ENCODE results near the gene VIM.

The VIM gene

DNA sequence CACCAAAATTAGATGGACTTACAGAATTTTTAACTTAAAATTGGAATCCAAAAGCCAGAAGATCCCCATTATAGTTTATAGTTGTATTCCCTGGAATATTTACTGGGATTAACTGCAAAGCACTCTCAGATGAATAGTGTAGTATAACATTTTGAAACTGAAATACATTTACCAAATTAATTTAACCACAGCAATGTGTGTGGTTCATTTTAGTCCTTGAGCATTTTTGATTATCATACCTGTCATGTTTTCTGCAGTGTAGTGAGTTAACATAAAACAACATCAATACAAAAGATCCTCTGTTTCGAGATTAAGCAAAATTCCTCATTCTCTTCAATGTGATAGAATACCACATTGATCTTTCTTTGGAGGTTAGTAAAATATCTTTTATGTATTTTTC is 3.7 kb downstream of the VIM start:
- in situ Hi-C loops (cut with MboI; ENCODE audit: low sequenced_read_pairs): no loop called here

DNA sequence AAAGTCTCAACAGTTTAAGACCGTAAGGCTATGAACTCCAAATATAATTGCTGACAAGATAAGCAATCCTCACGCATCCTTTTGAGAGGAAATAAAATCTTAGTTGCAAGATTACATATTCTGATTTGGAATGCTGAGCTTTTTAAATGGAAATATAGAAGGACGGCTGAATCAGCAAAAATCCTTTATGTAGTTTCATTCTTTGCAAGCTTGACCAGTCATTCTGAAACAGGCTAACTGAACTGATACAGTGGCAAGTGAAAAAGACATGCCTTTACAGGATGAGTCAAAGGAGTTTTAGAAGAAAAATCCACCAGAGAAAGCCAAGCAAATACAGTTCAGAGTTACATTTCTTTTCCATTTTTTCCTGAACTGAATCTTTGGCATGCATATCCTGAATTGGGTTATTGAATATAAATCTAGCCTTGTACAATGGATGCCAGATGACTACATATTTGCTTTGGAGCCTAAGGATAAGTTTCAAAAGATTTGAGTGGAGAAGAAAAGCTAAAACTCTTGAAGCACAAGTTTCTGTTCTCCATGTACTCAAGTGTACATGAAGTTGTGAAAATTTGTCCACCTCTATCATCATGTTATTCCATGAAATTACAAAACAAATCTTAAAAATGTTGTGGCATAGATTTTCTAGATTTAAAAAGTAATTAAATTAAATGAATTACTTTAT is 4.4 kb downstream of the VIM start:
- in situ Hi-C loops (cut with MboI; ENCODE audit: low sequenced_read_pairs): no loop called here

DNA sequence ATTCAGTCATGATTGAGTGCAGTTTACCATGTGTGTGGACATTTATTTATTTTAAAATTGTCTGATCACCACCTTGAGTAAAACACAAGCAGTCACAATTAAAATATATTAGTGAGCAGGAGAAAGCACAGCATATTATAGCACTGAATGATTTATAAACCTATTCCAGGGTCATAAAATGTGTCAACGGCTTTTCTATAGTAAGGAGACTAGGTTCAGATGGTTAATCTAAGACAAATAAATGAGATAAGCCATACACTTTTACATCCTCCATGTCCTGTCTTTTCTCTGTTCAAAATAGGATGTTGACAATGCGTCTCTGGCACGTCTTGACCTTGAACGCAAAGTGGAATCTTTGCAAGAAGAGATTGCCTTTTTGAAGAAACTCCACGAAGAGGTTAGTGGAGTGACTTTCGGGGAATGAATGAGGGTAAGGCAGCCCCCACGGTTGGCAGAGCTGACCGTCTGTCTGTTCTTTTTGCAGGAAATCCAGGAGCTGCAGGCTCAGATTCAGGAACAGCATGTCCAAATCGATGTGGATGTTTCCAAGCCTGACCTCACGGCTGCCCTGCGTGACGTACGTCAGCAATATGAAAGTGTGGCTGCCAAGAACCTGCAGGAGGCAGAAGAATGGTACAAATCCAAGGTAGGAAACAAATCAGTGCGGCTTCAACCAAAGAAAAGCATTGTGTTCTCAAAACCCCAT is 5.4 kb downstream of the VIM start:
- in situ Hi-C loops (cut with MboI; ENCODE audit: low sequenced_read_pairs): no loop called here

DNA sequence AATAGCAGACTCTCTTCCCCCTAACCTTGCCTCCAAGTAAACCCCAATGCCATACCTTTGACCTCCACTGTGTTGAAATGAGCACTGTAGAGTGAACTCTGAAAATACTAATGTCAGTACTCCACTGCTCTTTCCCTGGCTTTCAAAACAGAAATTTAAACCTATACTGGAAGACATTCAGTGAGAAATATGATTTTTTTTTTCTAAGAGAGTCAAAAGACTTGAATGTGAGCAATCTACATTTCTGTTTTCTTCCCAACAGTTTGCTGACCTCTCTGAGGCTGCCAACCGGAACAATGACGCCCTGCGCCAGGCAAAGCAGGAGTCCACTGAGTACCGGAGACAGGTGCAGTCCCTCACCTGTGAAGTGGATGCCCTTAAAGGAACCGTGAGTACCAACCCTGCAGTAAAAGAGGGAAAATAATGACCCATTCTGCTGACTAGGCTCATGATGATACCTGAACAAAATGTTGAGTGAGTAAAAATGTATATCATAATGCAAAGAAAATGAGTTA is 6.4 kb downstream of the VIM start:
- in situ Hi-C loops (cut with MboI; ENCODE audit: low sequenced_read_pairs): no loop called here

DNA sequence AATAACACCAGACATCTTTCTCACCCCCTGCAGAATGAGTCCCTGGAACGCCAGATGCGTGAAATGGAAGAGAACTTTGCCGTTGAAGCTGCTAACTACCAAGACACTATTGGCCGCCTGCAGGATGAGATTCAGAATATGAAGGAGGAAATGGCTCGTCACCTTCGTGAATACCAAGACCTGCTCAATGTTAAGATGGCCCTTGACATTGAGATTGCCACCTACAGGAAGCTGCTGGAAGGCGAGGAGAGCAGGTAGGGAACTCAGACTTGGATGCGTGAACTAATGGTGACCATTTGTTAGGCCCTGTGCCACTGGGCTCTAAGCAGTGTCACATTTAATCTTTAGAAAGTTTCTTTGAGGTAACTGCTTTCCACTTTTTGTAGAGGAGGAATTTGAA is 7.1 kb downstream of the VIM start:
- in situ Hi-C loops (cut with MboI; ENCODE audit: low sequenced_read_pairs): no loop called here

DNA sequence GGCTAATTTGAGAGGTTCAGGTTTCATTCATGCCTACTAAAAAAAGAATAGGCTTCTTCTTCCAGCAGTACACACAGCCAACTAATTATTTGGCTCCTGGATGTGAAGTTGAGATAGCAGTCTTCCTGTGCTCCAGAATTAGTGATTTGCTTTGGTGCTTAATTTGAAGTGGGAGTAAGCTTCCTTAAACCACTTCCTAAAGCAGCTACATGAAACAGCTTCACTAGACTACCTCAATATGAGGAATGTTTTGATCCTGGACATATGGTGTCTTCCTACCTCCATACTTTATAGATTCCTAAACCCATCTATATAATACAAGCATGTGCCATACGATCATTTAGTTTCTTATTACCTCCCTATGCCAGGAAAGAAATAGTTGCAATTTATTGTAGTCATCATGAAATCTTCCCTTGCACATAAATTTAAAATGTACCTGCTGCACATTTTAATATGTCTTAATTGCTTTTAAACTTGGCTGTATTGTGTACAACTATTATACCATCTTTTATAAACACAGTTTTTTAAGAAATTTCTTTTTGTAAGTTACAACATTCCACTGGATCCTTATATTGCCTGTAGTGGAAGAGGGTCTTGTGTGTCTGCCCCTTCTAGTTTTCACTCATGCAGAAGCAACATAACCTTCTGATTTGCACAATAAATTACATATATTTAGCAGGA is 8.6 kb downstream of the VIM start:
- in situ Hi-C loops (cut with MboI; ENCODE audit: low sequenced_read_pairs): no loop called here

DNA sequence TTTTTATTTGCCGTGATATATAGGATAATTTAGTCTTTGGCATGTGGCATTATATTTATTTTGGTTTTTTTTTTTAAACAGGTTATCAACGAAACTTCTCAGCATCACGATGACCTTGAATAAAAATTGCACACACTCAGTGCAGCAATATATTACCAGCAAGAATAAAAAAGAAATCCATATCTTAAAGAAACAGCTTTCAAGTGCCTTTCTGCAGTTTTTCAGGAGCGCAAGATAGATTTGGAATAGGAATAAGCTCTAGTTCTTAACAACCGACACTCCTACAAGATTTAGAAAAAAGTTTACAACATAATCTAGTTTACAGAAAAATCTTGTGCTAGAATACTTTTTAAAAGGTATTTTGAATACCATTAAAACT is 9.1 kb downstream of the VIM start:
- in situ Hi-C loops (cut with MboI; ENCODE audit: low sequenced_read_pairs): no loop called here

DNA sequence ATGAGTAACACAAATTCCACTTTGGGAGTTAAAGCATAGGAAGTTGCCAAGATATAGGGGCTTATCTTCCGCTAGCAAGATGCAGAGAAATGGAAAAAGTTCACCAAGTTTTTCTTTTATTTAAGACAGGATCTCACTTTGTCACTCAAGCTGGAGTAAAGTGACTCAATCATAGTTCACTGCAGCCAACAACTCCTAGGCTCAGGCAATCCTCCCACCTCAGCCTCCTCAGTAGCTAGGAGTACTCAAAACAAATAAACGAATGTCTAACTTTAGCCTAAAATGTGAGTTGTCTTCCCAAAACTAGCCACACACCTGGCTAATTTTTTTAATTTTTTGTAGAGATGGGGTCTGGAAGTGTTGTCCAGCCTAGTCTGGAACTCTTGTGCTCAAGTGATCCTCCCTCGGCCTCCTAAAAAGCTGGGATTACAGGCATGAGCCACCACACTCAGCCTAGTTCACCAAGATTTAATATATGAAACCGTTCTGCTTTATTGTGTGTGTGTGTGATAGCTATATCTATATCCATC is 9.9 kb downstream of the VIM start:
- in situ Hi-C loops (cut with MboI; ENCODE audit: low sequenced_read_pairs): no loop called here

DNA sequence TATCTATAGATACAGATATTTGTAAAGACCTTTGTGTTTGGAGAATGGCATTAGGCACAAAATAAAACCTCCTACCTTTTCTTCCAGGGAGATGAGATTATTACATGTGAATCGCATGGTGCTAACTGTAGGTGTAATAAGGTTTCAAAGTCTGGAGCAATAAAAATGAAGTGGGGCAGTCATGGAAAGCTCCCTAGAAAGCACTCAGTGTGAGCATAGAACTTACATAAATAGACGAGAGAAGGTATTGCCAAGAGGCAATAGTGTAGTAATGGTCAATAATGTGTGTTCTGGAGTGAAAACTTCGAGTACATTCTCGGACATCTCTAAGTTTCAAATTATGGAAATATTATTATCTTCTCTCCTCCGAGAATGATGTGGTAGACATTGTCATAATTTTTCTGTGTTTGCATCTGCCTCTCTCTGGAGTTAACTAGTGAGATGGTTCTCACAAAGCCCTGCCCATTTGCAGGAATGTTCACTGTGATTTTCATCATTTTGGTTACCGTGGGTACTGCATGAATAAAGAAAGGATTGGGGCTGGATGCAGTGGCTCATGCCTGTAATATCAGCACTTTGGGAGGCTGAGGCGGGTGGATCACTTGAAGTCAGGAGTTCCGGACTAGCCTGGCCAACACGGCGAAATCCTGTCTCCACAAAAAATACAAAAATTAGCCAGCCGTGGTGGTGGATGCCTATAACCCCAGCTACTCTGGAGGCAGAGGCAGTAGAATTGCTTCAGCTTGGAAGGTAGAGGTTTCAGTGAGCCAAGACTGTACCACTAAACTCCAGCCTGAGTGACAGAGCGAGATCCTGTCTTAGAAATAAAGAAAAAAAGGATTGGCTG is 10.6 kb downstream of the VIM start:
- in situ Hi-C loops (cut with MboI; ENCODE audit: low sequenced_read_pairs): no loop called here

DNA sequence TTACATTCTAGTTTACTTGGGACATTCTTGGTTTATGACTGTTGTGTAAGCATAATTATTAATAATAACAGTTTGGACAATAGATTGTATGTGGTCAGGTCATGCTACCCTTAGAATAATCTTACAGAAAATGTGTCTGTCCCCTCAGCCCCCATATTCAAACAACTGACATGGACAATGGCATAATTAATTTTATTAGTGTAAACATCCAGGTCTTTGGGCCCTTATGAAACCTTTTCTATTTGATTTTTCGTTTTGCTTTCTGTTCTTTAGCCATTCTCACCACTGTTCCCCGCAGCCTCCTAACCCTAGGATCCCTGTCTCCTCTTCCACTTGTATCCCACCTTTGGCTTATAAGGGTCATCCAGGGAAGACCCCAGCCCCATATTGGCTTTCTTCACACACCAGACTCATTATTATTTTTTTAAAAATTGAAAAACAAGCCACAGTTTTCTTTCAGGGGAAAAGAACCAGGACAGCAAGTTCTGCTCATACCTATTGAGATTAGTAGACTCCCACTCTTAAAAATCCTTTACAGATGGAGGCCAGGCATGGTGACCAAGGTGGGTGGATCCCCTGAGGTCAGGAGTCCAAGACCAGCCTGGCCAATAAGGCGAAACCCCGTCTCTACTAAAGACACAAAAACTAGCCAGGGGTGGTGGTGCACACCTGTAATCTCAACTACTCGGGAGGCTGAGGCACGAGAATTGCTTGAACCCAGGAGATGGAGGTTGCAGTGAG is 11.5 kb downstream of the VIM start:
- in situ Hi-C loops (cut with MboI; ENCODE audit: low sequenced_read_pairs): no loop called here

DNA sequence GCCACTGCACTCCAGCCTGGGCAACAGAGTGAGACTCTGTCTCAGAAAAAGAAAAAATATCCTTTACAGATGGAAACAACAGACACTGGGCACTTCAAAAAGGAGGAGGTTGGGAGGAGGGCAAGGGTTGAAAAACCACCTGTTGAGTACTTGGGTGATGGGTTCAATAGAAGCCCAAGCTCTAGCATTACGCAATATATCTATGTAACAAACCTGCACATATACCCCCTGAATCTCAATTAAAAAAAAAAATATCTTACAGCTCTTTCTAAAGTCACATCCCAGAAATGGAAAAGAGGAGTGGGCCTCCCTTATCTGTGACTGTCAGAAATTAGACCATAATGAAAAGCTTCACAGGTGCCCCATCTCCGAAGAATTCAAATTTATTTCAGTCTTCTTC is 12.1 kb downstream of the VIM start:
- in situ Hi-C loops (cut with MboI; ENCODE audit: low sequenced_read_pairs): no loop called here

DNA sequence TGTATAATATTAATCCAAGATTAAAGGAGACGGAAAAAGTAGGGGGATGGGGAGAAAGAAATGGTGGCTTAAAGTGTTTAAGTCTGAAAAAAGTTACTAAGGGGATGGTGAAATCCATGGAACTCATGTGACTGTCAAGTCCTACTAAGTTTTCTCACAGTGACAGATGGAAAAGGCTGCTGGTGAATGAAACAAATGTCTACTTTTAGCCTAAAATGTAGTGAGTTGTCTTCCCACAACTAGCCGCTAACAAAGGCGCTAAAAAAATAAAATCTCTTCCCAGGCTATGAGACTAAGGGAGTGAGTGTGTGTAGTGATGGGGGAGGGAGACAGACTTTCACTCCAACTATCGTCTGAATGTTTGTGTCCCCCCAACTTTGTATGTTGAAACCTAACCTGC is 12.6 kb downstream of the VIM start:
- in situ Hi-C loops (cut with MboI; ENCODE audit: low sequenced_read_pairs): no loop called here

DNA sequence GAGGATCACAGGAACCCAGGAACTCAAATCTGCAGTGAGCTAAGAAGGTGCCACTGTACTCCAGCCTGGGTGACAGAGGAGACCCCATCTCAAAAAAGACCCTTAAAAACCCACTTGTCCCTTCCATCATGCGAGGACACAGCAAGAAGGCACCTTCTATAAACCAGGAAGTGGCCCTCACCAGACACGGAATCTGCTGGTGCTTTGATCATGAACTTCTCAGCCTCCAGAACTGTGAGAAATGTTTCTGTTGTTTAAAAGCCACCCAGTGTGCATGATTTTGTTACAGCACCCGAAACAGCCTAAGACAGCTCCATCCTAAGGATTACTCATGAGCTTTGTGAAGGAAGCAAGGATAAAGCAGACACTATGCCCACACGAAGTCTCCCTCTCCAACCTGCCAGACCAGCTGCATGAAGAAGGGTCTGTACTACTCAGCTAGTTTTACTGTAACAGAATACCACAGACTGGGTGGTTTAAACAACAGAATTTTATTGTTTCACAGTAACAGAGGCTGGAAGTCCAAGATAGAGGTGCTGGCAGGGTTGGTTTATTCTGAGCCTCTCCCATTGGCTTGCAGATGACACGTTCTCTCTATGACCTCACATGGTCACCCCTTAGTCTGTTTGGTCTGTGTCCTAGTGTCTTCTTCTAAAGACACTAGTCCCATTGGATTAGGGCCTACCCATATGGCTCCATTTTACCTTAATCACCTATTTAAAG is 13.7 kb downstream of the VIM start:
- in situ Hi-C loops (cut with MboI; ENCODE audit: low sequenced_read_pairs): no loop called here

DNA sequence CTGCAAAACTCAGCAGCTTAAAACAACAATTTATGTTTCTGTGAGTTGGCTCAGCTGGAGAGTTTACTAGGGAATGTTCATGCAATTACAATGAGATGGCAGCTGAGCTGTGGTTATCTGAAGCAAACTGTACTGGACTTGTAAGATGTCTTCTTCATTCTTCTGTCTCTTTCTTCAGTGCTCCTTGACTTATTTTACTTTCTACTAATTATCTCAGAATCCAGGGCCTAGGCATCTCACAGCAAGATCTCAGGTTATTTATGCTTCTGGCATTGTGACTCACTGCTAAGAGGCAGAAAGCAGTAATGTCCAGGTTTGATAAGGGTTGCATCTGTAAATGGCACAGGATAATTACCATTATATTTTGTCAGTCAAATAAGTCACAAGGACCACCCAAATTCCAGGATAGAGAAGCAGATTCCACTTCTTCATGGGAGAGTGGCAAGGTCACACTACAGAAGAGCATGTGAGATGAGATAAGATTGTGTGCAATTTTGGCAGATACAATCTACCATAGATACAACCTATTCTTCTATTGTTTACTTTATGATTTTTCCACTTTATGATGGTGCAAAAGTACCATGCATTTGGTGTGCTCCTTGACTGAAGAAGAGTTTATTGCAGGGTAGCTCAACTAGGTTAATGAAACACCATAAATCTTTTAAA is 16.8 kb downstream of the VIM start:
- in situ Hi-C loops (cut with MboI; ENCODE audit: low sequenced_read_pairs): no loop called here

DNA sequence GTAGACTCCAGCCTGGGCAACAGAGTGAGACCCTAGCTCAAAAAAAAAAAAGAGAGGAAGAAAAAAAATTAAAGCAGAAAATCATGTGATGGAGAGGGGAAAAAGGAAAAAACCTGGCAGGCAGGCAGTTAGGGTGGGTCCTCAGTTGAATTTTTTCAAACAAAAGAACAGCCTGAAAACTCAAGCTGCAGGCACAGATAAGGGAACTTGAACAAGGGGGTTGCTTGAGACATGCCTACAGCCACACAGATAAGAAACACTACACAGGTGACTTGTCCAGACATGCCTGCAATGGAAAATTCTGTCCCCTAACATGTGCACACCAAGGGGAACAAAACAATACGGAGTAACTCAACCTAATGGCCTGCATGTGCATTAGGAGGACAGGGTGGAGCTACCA is 19.2 kb downstream of the VIM start:
- in situ Hi-C loops (cut with MboI; ENCODE audit: low sequenced_read_pairs): no loop called here

DNA sequence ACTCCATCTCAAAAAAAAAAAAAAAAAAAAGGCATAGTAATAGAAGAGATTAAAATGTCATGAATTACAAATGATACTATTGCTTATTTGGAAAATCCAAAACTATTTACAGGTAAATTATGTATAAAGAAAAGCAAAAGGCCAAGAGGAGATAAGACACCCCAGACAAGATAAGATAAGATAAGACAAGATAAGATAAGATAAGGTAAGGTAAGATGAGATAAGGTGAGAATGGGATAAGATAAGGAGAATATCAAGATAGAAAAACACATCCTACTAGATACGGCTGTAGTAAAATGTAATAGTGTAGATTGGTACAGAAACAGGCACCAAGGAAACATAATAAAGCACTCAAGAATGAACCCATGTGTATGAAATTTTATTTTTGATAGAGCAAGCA is 20.9 kb downstream of the VIM start:
- in situ Hi-C loops (cut with MboI; ENCODE audit: low sequenced_read_pairs): no loop called here

DNA sequence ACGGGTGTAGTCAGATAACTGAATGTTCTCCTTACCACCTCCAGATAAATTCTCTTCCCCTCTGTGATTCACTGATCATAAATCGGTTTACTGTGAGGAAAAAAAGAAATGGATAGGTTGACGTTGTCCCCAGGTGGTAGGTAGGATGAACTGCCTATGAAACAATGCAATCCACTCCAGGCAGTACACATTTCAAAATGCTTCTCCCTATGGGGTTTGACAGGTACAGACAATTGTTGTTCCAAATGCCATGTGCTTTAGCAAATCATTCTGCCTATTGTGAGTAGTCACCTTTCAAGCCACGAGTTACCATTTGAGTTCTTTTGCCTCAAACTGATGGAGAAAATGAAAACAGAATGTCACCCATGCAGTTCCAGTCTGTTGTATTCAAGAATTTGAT is 21.8 kb downstream of the VIM start:
- in situ Hi-C loops (cut with MboI; ENCODE audit: low sequenced_read_pairs): loop anchor here (10.0 to 25.0 kb wide), 2 partner anchors 405 to 1363 kb away; no protein-coding TSS in a partner anchor

DNA sequence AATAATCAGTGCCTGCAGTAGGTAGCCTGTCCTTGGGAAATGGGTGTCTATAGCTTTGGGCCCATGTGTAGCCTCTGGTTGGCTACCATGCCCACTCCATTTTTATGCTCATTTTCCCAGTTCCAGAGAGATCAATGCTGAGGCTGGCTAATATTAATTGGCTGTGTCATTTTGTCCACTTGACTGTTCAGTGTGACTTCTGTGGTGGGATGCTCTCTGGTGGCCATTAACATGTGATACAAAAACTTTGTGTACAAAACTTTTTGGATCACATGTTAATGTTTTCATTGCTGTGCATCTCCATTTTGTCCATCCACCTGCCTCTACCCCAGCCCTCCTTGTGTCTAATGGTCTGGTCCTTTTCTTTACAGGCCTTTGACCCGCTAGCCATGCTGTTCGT is 22.7 kb downstream of the VIM start:
- in situ Hi-C loops (cut with MboI; ENCODE audit: low sequenced_read_pairs): loop anchor here (10.0 to 25.0 kb wide), 2 partner anchors 406 to 1363 kb away; no protein-coding TSS in a partner anchor

DNA sequence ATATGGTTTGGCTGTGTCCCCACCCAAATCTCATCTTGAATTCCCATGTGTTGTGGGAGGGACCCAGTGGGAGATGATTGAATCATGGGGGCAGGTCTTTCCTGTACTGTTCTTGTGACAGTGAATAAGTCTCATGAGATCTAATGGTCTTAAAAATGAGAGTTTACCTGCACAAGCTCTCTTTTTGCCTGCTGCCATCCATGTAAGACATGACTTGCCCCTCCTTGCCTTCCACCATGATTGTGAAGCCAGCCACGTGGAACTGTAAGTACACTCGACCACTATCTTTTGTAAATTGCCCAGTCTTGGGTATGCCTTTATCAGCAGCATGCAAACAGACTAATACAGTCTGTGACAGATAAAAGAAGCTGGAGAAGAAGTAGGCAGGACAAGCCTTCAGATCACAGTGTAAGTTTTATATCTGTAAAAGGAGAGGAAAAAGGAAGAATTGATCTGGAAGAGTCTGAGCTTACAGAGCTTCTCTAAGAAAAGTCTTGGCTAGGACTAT is 26.6 kb downstream of the VIM start:
- in situ Hi-C loops (cut with MboI; ENCODE audit: low sequenced_read_pairs): loop anchor here (10.0 to 25.0 kb wide), 2 partner anchors 410 to 1367 kb away; no protein-coding TSS in a partner anchor

Measured in HL-60/S4 treated with retinoic acid at 250 ng/mL for 4 days and 3 days (cell line).